COLO829 (cell line): Measurements from ENCODE around the gene UNC119.

Source experiments
- DNase-seq: peaks from one replicate; pipeline ENCODE4 v3.0.0; 2012; ENCODE audit warnings: low spot score

Gene UNC119

DNA sequence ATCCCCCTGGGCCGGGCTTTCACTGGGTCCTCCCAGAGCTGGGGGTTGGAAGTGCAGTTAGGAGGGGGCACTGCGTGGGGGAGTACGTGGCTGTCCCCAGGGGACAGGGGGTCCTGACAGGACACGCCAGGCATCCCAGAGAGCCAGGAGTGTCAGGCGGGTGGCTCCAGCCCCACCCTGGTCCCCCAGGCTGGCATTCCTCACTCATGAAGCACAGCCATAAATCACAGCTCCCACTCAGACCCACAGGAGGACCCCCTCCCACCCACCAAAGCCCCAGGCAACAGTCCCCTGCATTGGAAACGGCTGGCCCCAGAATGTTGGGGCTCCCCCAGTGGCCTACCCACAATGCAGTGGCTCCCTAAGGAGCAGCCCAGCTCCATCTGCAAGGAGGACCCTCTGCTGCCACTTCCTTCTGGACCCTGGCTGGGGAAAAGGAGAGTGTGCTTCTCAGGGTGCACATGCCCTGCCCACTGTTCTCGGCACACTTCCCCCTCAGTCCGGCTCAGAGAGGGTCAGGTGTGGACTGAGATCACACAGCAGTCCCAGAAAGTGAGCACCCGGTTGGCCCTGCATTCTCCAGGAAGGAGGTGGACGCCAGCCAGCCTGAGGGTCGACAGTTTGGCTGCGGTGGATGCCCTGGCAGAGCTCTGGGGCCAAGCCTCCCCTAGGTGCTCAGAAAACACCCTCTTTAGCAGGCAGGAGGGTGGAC lies 53.6 kb downstream of the UNC119 start:
- no peak for DNase-seq

- DNase-seq: no peak
Observed at GRCh38 chr17:28497931-28498330, 54.5 kb downstream of the UNC119 start.
